ENCODE results near the gene A2ML1. TPM values are rescaled to one million over a fixed set of nuclear protein-coding genes. Genes with fewer than 3 reads are reported as not detected.
A peak's percentile ranks its signal among the peaks of the same experiment; 100 is the strongest.
"Not testable (repeated sequence)": the region's sequence is repeated elsewhere in the genome, so short reads cannot be mapped to it uniquely, and the experiment has no call there.

The A2ML1 gene
- total and polyA plus RNA-seq, 3 donors from 2014 or later, result 20.0 to 81.1 (median 47.6) TPM

- no peak for TF ChIP-seq POLR2A (IDR thresholded peaks at IDR 0.05)
- no peak for TF ChIP-seq CTCF (IDR thresholded peaks at IDR 0.05)
- peak; percentile 58 for DNase-seq
- 1% methylated on average over 19 to 26 of the region's 35 CpGs for WGBS, 2 donors
- H3K4me1 ChIP-seq, result peaks cover 12% of the 10 kb centered on the region
- peak overlapping the region in 1 of 2 donors; percentile 86 for H3K27ac ChIP-seq
- H3K36me3 ChIP-seq (ENCODE audit: low read depth, missing control alignments), result no peaks in the 10 kb centered on the region
- H3K4me3 ChIP-seq, result peak overlapping the region; percentile 73 to 80
- intact Hi-C loops (cut with DNase I; ENCODE audit: low total_unique reads), result no loop called here
- no peaks in the 10 kb centered on the region for H3K9me3 ChIP-seq
- H3K27me3 ChIP-seq, result no peaks in the 10 kb centered on the region
These were observed 92.5 kb downstream of the A2ML1 start for GRCh38 chr12:8914716-8915526.

GRCh38 chr12:8916154-8916553 is 93.7 kb downstream of the A2ML1 start:
- no peak for DNase-seq
- Histone ChIP-seq H3K27ac (no peak overlapping the region), H3K4me1 (peaks cover 12% of the 10 kb centered on the region), H3K9me3 (no peaks in the 10 kb centered on the region), H3K36me3 (ENCODE audit: low read depth, missing control alignments) (no peaks in the 10 kb centered on the region), H3K27me3 (no peaks in the 10 kb centered on the region), H3K4me3 (no peak overlapping the region)
- TF ChIP-seq POLR2A (IDR thresholded peaks at IDR 0.05), result no peak
- no peak for TF ChIP-seq CTCF (IDR thresholded peaks at IDR 0.05)
- intact Hi-C loops (cut with DNase I; ENCODE audit: low total_unique reads), result no loop called here

- no peaks in the 10 kb centered on the region for H3K27me3 ChIP-seq
- H3K27ac ChIP-seq, result no peak overlapping the region
- intact Hi-C loops (cut with DNase I; ENCODE audit: low total_unique reads), result no loop called here
- 84% methylated on average over 3 of the region's 3 CpGs for WGBS, 2 donors
- H3K36me3 ChIP-seq (ENCODE audit: low read depth, missing control alignments), result no peaks in the 10 kb centered on the region
- no peaks in the 10 kb centered on the region for H3K9me3 ChIP-seq
- H3K4me3 ChIP-seq, result no peak overlapping the region
- peaks cover 12% of the 10 kb centered on the region for H3K4me1 ChIP-seq
- TF ChIP-seq POLR2A (IDR thresholded peaks at IDR 0.05) (no peak), CTCF (IDR thresholded peaks at IDR 0.05) (no peak)
- DNase-seq, result no peak
These were observed 94.6 kb downstream of the A2ML1 start for GRCh38 chr12:8917031-8917430.

- no peak for TF ChIP-seq POLR2A (IDR thresholded peaks at IDR 0.05)
- no peak for TF ChIP-seq CTCF (IDR thresholded peaks at IDR 0.05)
- DNase-seq, result no peak
- H3K27ac ChIP-seq, result no peak overlapping the region
- H3K9me3 ChIP-seq, result no peaks in the 10 kb centered on the region
- H3K4me3 ChIP-seq, result no peak overlapping the region
- no peaks in the 10 kb centered on the region for H3K36me3 ChIP-seq (ENCODE audit: low read depth, missing control alignments)
- WGBS, 2 donors, result 57 to 78% methylated on average over 1 of the region's 1 CpG
- H3K27me3 ChIP-seq, result no peaks in the 10 kb centered on the region
- intact Hi-C loops (cut with DNase I; ENCODE audit: low total_unique reads), result no loop called here
- H3K4me1 ChIP-seq, result peaks cover 11% of the 10 kb centered on the region
These were observed 95.3 kb downstream of the A2ML1 start for GRCh38 chr12:8917751-8918150.

- intact Hi-C loops (cut with DNase I; ENCODE audit: low total_unique reads); H3K9me3 ChIP-seq; H3K27me3 ChIP-seq; H3K27ac ChIP-seq; H3K4me3 ChIP-seq; H3K4me1 ChIP-seq; H3K36me3 ChIP-seq (ENCODE audit: low read depth, missing control alignments); DNase-seq: not testable (repeated sequence)
- 85 to 87% methylated on average over 4 of the region's 4 CpGs for WGBS, 2 donors
These were observed 97.2 kb downstream of the A2ML1 start for GRCh38 chr12:8919643-8920042.
